CD4-positive, alpha-beta T cell treated with Interferon gamma for 1 hour (primary cell): ENCODE data around the gene MISP3.
A peak's percentile ranks its signal among the peaks of the same experiment; 100 is the strongest.
"Not testable (repeated sequence)": the region's sequence is repeated elsewhere in the genome, so short reads cannot be mapped to it uniquely, and the experiment has no call there.

Source experiments
- DNase-seq: peaks from one replicate; pipeline ENCODE4 v3.0.0-alpha.2; 2020

The MISP3 gene

GRCh38 chr19:14072535-14073260 lies at the start of gene MISP3:
TSS of gene MISP3 (plus strand) at chr19:14072786. CDS start at chr19:14073310, 524 bp downstream.
- DNase-seq, result peak; percentile 29

DNA sequence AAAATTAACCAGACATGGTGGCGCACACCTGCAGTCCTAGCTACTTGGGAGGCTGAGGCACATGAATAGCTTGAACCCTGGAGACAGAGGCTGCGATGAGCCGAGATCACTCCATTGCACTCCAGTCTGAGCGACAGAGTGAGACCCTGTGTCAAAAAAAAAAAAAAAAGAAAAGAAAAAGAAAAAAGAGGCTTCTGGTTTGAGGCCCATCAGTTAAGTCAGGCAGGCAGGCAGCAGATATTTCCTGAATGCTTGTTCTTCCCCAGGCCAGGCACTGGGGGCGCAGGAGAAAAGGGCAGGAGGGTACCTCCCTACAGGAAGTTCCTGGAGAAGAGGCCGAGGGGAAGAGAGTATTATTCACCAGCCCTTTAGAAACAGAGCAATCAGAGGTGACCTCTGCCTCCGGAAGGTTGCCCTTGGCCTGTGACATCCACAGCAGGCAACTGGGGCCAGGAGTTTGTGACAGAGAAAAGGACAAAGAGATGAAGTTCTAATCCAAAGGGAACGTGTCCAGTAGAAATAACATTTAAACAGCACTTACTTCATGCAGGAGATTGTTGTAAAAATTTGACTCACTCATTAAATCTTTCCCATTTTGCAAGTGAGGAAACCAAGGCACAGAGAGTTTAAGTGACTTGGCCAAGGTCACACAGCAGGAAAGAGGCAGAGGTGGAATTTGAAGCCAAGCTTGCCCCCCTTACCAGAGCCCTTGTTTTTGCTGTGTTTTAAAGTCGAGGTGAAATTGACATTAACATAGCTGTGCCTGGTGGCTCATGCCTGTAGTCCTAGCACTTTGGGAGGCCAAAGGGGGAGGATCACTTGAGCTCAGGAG lies 49.0 kb upstream of the MISP3 start:
- peak; percentile 40 for DNase-seq

GRCh38 chr19:14026652-14027192 lies 45.9 kb upstream of the MISP3 start:
- not testable (repeated sequence) for DNase-seq

DNA sequence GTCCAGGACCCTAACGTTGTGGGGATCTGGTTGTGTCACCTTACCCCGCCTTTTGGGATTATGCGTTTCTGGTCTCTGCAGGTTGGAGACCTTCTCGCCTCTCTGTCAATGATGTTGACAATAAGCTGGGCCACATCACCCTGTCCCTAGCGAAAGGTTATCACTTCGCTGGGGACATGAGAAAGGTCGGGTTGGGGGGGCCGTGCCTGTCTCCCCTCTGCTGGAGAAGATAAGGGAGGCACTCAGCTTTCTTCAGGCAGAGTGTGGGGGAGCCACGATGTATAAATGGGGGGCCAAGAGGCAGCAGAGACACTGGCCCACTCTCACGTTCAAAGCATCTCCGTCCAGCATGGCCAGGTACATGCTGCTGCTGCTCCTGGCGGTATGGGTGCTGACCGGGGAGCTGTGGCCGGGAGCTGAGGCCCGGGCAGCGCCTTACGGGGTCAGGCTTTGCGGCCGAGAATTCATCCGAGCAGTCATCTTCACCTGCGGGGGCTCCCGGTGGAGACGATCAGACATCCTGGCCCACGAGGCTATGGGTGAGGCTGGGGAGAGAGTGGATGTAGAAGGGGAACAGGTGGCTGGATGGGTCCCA lies 44.6 kb upstream of the MISP3 start, which contains the start of gene RLN3:
TSS of gene RLN3 (plus strand) at position 293 of the 595 bp plus-strand sequence. CDS start at position 350, 57 bp downstream.
- no peak for DNase-seq

- DNase-seq, result no peak
Measured at GRCh38 chr19:14028901-14029300, 43.7 kb upstream of the MISP3 start.

DNA sequence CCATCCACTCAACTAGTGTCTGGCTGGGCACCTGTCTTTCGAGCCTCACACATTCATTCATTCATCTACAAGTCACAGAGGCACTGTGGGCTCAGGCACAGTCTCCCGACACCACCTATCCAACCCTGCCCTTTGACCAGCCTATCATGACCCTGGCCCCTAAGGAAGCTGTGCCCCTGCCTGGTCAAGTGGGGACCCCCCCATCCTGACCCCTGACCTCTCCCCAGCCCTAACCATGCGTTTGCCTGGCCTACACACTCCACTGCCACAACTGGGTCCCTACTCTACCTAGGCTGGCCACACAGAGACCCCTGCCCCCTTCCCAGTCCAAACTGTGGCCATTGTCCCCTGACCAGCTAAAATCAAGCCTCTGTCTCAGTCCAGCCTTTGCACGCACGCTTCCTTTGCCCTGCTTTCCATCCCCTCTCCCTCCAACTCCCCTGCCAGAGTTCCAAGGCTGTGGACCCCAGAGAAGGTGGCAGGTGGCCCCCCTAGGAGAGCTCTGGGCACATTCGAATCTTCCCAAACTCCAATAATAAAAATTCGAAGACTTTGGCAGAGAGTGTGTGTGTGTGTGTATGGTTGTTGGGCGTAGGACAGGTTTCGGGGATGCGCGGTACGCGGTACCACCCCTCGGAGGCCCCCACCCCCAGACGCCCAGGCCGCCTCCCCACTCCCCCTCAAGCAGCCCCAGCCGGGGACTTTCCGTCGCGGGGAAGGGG lies 41.4 kb upstream of the MISP3 start:
- peak; percentile 85 for DNase-seq

DNA sequence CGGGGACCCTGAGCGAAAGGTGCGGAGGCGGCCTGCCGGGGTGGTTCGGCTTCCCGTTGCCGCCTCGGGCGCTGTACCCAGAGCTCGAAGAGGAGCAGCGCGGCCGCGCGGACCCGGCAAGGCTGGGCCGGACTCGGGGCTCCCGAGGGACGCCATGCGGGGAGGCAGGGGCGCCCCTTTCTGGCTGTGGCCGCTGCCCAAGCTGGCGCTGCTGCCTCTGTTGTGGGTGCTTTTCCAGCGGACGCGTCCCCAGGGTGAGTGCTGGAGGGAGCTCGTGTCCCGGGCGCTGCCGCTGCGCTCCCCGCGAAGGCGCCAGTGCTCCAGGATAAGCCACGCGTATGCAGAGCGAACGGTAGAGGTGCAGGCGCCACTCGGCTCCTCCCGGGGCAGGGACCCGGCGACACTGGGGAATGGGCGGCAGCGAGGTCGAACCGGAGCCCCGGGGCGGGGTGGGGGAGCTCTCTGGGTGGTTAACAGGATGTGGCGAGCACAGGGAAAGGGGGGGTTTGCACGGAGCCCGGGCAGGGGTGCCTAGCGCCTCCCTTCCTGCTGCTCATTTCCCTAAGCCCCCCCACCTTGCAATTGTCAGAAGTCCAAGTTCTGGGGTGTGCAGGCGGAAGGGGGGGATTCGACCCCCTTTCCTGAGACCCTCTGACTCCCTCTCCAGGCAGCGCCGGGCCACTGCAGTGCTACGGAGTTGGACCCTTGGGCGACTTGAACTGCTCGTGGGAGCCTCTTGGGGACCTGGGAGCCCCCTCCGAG lies 40.7 kb upstream of the MISP3 start, which contains the start of gene IL27RA:
TSS of gene IL27RA (plus strand) at position 44 of the 762 bp plus-strand sequence. CDS start at position 155, 111 bp downstream.
- peak; percentile 80 for DNase-seq

DNA sequence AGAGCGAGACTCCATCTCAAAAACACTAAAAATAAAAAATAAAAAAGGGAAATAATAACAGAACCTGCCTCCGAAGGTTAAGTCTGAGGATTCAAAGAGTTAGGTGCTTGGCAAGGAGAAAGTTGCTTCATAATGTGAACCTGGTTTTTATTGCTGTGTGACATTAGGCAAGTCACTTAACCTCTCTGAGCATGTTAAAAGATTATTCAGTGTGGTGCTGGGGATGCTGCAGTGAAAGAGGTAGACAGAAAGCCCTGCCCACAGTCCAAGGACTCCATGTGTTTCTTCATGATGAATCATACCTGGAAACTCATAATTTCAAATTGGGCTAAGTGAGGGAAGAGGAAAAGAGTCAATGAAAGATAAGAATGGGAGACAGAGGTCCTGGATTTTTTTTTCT lies 38.6 kb upstream of the MISP3 start:
- no peak for DNase-seq

DNA sequence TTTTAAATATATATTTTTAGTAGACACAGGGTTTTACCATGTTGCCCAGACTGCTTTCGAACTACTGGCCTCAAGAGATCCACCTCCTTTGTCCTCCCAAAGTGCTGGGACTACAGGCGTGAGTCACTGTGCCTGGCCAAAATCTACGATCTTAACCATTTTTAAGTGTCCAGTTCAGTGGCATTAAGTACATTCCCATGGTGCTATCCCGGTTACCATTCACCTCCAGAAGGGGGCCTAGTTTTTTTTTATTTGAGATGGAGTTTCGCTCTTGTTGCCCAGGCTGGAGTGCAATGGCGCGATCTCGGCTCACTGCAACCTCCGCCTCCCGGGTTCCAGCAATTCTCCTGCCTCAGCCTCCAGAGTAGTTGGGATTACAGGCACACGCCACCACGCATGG lies 37.4 kb upstream of the MISP3 start:
- DNase-seq, result not testable (repeated sequence)

GRCh38 chr19:14035706-14036105 lies 36.9 kb upstream of the MISP3 start:
- no peak for DNase-seq

DNA sequence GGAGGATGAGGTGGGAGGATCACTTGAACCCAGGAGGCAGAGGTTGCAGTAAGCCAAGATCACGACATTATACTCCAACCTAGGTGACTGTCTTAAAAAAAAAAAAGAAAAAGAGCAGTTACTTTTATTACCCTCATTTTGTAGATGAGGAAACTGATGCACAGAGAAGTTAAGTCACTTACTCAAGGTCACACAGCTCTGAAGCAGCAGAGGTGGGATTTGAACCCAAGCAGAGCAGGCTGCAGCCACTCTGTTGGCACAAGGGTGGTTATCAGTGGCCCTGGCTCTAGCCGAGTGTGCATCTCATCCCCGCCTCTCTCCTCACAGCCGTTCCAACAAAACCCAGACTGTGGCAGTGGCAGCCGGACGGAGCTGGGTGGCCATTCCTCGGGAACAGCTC lies 33.4 kb upstream of the MISP3 start:
- DNase-seq, result no peak

DNA sequence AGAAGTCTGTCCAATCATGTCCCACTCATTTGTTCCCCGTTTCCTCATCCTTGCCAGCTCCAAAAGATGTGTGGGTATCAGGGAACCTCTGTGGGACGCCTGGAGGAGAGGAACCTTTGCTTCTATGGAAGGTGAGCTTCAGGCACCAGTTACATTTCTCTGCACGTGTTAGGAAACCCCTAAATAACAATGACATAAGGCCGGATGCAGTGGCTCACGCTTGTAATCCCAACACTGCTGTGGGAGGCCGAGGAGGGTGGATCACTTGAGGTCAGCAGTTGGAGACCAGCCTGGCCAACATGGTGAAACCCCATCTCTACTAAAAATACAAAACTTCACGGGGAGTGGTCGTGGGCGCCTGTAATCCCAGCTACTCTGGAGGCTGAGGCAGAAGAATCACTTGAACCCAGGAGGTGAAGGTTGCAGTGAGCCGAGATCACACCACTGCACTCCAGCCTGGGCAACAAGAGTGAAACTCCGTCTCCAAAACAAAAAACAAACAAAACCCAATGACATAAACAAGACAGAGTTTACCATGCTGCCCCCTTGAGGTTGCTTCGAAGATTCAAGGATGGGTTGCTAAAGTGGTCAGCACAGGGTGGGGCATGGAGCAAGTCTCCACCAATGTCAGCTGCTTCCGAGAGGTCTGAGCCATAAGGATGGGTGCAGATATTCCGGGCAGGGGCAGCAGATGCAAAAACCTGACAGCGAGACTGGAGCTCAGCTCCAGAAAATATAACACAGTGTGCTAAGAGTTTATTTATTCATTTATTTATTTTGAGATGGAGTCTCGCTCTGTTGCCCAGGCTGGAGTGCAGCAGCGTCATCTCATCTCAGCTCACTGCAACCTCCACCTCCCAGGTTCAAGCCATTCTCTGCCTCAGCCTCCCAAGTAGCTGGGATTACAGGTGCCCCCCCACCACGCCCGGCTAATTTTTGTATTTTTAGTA lies 29.7 kb upstream of the MISP3 start:
- peak; percentile 63 for DNase-seq

GRCh38 chr19:14047866-14048265 lies 24.7 kb upstream of the MISP3 start:
- not testable (repeated sequence) for DNase-seq

DNA sequence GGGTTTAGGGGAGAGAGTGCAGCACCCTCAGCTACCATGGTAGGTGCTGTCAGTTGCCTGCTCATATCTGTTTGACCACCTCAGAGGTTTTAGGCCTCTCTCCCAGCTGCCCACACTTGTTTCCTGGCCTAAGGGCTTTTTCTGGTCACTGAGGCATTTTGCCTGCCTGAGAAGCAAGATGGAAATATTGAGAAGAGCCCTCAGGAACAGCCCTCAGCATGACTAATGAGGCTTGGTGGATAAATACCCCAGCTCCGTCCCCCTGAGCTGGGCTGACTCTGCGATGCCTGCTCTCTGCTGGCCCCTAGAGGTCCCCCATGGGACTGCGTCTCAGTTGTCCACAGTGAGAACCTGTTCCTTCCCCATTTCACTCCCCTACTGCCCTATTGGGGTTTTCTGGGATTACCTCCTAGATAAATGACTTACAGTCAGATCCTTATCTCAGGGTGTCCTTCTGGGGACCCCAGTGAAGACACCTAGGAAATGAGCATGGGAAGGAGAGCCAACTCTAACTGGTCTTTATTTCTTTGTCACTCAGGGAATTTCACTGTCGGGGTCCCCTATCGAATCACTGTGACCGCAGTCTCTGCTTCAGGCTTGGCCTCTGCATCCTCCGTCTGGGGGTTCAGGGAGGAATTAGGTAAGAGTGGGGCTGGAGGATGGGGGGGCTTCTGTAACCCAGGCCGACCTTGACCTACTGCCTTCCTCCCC lies 24.0 kb upstream of the MISP3 start:
- peak; percentile 69 for DNase-seq

GRCh38 chr19:14050512-14050911 lies 22.1 kb upstream of the MISP3 start:
- no peak for DNase-seq

DNA sequence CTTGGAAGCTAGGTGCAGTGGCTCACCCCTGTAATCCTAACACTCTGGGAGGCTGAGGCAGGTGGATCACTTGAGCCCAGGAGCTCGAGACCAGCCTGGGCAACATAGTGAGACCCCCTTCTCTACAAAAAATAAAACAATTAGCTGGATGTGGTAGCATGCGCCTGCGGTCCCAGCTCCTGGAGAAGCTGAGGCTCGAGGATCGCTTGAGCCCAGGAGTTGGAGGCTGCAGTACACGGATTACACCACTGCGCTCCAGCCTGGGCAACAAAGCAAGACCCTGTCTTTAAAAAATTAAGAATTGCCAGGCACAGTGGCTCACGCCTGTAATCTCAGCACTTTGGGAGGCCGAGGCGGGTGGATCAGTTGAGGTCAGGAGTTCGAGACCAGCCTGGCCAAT lies 21.6 kb upstream of the MISP3 start:
- not testable (repeated sequence) for DNase-seq

- no peak for DNase-seq
Measured at GRCh38 chr19:14051980-14052379, 20.6 kb upstream of the MISP3 start.

- no peak for DNase-seq
Measured at GRCh38 chr19:14052470-14052869, 20.1 kb upstream of the MISP3 start.

DNA sequence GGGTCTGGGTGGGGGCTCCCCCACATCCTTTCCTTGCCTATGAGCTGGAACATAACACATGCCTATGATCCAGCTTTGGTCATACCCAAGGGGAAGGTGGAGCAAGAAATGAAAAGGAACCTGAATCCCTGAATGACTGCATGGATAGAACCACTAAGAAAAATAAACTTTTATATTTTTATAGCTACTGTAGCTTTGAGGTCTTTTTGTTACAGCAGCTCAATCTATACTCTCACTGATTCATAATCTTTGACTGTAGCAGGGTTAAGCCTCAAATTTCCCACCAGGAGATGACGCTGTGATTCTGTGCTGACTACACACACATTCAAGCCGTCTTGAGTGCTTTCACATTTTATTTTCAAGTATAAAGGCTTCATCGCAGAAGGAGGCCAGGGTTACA lies 19.6 kb upstream of the MISP3 start:
- DNase-seq, result no peak

DNA sequence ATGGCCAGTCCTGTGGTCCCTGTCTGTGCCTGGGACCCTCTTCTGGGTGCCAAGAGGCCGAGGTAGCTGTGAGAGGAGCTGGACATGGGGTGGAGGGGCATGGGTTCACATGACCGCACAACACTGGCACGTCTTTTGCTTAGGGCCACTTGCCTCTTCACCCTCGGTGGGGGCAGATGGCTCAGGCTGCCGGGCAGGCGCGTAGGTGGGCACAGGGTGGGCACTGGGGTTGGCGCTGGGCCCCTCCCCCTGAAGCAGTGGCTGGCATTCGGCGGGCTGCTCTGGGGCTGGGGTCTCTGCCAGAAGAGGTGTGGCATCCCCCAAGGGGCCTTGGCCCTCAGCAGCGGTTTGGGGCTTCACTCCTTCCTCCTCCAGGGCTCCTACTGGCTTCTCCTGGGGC lies 19.1 kb upstream of the MISP3 start:
- no peak for DNase-seq
